HG02852 (cell line): Measurements from ENCODE around the gene SNX1.

Source experiments
- ATAC-seq: cut with Tn5 transposase; IDR thresholded peaks from one replicate; pipeline ENCODE4 v1.9.1; 2021; ENCODE audit warnings: mild to moderate bottlenecking, moderate library complexity; ENCODE audit not compliant: unreplicated experiment

SNX1 gene

DNA sequence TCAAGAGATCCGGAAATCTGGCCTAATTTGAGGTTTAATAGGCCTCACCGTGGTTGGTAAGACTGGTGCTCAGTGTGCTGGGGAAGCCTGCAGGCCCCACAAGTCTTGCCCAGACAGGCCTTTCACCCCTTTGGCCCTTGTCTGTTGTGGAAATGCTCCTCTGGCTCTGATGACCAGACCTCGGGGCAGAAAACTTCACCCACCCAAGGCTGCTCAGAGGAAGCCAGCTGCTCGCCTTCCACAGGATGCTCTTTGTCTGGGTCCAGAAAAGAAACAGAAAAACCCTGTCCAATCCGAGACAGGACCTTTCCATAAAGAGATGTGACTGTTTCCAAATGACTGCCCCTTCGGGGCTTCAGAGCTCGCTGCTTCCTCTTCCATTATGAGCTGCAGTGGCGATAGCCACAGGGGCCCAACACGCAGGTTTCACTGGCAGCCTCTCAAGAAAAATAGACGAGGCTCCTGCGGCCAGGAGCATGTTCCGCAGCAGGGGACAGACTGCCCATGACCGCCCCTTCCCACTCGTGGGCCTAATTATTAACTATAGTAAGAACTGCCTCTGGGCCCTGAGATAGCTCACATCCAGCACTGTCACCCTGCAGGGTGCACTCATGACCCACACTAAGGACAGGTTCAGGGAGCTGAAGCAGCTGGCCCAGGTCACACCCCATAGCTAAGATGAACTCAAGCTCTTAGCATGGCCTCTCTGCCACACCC is 48.9 kb downstream of the SNX1 start:
- ATAC-seq, result peak; percentile 84

DNA sequence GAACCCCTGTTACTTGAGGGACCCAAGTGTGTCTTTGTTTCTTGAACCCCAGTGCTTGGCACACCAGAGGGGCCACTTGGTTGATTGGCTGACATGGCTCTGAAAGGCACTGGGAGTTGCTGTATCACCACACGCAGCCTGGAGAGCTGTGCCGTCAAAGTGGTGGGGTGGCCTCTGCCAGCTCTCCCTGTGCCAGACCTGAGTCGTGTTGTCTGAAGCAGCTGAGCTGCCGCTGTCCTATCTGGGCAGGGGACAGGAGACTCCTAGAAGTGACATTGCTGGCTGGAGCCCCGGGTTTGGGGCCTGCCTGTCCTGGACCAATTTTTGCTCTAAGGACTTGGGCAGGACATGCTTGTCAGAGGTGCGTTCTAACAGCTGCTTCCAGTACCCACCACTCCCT is 50.3 kb downstream of the SNX1 start:
- ATAC-seq, result no peak

DNA sequence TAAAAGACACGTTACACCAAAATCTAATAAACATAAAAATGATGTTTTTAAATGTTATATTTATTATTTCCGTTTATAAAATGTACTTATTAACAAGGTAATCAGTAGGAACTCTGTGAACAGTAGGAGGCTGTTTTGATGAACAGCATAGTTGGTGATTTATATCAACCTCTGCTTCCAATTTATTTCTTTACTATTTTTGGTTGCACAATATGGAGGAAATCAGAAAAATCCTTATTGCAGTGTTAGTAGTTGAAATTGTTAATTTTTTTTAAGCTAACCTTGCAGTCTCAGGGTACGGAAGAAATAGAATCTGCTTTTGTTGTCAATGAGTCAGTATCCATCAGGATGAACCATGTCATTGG is 50.7 kb downstream of the SNX1 start:
- ATAC-seq, result no peak

DNA sequence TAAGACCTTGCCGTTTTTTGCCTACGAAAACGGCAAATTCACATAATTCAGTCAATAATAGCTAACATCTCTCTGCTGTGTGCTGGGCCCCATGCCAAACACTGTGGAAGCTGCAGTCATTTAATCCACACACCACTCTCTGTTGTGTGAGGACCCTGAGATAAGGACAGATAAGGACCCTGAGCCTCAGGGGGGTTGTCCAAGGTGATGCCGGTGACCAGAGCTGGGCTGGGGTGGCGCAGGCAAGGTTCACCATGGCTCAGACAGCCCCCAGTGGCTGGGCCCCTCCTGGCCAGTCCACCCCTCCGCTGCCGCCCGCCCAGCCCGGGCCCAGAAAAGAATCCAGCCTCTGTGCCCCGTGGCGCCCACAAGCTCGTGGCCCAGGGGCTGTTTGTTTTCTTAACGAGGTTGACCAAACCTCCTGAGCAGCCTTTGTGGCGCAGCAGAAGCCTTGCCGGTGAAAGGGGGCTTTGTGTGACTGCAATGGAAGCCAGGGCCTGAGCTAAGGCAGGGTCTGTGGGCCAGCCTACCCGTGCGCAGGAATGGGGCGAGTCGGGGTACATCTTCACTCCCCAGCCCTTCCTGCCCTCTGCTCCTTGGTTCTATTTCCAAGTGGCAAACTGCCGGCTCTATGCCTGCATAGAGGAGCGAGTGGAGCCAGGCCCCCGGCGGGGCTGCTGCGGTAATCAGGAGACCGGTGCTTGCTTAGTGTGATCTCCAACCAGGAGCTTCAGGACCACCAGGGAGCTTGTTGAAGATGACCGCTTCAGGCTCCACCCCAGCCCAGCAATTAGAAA is 51.3 kb downstream of the SNX1 start:
- ATAC-seq, result no peak

DNA sequence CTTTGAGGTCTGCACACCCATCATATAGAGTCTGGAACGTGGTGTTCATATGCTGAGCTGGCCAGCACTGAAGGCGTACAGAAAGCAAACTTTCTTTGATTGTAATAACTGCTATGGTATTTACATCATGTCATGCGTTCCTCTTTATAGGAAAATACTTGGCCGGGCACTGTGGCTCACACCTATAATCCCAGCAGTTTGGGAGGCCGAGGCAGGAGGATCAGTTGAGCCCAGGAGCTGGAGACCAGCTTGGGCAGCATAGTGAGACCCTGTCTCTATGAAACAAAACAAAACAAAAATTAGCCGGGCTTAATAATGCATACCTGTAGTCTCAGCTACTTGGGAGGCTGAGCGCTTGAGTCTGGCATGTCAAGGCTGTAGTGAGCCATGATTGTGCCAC is 52.4 kb downstream of the SNX1 start:
- ATAC-seq, result no peak

DNA sequence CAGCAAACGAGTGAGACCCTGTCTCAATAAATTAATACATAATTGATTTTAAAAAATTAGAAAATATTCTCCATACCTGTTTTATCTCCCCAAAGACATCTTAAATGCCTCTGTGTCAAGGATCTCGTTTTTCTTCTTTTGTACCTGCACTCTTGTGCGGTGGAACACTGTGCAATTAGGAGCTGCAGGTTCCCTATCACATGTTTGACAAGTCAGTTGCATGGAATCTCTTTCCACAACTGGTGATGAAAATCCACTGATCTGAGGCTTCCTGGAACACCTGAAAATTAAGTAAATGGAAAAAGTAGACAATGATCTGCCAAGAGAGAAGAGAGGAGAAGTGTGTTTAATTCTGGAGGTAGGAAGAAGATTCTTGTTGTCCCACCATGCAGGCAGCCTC is 52.8 kb downstream of the SNX1 start:
- ATAC-seq, result no peak

DNA sequence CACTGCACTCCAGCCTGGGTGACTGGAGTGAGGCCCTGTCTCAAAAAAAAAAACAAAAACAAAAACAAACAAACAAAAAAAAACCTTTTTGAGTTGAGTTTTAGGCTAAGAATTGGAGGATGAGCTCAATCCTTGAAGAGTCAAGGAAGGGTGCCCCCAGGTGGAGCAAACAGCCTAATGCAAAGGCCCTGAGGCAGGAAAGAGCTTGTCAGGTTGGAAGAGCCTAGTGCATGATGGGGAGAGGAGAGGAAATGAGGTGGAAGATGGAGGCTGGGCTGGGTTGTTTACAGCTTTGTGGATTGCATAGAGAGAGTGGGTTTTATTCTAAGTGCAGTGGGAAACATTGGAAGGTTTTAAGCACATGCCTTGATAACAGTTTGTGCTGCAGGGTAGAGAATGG is 53.6 kb downstream of the SNX1 start:
- no peak for ATAC-seq

DNA sequence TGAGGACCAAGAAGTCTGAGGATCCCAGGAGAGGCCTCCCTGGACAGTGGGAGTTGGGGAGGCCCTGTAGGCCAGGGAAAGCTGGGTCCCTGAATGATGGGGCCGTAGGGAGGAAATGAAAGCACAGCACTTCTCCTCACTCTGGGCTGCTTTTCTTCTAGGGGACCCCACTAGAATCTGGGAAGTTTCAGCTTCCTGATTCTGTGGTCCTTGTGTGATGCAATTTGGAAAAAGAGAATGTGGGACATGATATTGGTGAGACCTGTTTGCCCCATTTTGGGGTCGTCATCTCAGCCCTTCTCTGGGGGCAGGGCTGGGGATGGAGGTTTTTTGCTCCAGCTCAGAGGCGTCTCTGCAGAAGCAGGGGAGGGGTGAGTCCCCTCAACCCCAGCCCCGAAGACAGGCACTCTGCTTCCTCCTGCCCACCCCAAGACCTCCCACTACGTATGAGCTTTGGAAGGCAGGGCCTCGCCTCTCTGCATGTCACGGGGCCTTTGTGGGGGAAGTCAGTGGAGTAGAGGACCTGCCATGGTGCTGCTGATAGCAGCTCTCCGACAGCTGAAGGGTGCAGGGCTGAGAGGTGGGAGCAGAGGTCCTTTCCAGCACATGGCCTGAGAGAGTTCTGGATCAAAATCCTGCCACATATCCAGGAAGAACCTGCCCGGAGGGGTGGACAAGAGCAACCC is 54.3 kb downstream of the SNX1 start:
- ATAC-seq, result no peak

DNA sequence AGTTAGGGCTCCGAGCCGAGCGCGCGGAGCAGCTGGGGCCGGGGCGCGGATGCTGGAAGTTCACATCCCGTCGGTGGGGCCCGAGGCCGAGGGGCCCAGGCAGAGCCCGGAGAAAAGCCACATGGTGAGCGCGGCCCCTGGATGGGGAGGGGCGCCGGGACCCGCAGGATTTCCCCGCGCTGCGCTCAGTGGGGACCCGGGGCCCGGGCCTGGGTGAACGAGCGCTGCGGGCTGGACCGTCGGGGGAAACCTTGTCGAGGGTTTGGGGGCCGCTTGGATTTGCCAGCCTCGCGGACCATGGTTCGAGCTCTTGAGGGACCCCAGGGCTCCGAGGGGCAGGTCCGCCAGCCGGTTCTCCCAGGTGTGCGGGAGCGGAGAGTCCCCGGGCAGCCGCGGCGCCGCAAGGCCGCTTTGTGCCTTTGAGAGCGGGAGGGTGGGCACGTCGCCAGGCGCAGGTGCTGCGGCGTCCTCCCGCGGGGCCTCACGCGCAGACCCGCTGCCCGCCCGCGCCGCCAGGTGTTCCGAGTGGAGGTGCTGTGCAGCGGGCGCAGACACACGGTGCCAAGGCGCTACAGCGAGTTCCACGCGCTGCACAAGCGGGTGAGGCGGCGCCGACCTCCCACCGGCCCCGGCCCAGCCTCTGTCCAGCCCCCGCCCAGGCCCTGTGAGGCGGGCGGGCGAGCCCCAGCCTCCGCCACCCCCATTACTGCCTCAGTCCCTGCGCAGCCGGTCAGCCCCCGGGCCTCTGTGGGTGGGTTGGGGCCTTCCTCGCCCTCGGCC is 56.1 kb downstream of the SNX1 start, which contains the start of gene SNX22:
Gene SNX22, plus strand, starts transcription at position 5 of the 780 bp plus-strand sequence. Its CDS starts 45 bp downstream, at position 50.
- peak; percentile 13 for ATAC-seq

DNA sequence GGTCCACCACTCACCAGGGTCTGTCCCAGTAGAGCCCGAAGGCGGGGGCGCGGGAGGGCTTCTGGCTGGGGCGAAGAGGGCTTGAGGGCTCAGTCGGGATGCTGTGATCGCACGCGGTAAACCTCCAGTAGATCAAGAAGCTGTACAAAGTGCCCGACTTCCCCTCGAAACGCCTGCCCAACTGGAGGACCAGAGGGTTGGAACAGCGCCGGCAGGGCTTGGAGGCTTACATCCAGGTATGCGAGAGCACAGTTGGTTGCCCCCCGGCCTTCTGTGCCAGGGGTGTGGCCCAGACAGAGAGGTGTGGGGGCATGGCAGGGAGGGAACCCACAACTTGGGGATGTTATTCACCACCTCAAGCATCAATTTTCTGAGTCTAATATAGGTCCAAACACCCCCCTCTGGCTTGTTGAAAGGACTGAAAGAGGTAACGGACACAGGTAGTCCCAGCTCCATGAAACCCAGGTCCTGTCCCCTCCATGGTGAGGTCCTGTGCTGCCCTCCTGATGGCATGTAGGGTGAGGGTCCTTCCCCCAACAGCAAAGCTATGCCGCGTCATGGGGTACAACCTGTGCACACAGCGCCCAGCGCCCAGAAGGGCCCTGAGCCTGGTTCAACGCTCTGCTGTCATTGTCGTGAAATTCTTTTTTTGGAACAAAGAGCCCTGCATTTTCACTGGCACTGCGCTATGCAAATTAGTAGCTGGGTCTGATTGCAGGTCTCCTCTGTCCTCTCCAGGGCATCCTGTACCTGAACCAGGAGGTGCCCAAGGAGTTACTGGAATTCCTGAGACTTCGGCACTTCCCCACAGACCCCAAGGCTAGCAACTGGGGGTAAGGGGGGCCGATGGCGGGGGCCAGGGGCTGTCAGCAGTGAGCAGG is 57.0 kb downstream of the SNX1 start:
- peak; percentile 13 for ATAC-seq

DNA sequence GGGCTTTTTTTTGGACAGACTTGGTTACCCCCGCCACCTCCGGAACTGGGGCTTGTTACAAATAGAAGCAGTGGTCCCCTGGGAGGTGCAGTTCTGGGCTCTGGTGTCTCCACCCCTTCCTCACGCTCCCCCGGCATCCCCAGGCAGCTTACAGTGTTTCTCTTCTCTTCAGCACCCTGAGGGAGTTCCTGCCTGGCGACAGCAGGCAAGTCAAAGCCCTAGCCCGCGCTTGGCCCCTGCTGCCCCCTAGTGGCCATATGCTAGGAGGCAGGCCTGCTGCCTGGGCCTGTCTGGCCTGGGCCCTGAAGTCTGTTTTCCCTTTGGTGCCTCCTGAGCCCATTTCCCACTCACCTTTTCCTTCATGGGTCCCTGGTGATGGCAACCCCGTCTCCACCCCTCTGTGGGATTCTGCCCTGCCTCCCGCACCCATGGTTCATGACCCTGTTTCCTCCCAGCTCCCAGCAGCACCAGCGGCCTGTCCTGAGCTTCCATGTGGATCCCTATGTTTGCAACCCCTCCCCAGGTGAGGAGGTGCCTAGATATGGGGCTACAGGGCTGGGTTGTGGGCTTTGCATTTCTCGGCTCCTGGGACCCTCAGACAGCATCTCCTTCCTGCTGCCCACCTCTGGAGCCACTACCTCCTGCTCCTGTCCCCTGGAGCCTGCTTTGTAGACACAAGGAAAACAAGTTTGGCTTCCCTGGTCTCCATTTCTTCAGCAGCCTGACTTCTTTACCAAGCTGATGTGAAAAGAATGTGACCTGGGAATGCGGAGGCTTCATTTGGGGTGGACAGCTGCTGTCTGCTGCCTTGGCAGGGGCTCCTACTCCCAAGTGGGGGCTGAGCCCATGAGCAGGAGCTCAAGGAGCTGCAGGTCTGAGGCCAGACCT is 57.9 kb downstream of the SNX1 start:
- ATAC-seq, result peak; percentile 57

DNA sequence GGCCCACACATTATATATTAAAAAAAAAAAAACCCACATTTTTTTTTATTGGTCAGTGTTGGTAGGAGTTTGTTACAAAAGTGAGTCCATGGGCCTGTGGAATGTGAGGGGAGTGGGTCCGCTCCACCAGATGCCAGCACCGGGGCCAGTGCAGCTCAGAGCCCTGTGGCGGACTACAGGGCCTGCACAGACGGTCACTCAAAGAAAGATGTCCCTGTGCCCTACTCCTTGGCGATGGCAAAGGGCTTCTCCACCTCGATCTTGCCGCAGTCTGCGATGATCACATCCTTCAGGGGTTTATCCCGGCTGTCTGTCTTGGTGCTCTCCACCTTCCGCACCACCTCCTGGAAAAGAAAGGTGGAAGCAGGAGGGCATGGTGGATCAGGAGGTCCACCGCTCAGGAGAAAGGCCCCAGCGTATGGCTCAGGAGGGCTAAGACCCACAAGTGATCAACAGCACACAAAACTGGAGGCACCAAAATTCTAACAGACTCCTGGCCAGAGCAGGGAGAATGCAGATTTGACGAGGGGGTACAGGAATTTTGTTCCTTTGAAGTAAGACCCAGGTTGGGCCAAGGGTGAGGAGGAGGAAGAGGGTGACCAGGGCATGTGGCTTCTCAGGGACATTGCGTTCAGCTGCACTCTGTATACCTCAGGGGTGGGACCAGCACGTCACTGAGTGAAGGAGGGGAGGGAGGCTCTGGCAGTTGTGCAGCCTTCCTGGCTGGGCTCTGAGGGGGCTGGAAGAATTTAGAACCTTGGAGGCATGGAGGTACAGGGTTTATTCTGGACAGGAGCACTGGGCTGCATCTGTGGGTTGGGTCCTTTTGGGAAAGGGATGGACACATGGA is 60.2 kb downstream of the SNX1 start:
- no peak for ATAC-seq

DNA sequence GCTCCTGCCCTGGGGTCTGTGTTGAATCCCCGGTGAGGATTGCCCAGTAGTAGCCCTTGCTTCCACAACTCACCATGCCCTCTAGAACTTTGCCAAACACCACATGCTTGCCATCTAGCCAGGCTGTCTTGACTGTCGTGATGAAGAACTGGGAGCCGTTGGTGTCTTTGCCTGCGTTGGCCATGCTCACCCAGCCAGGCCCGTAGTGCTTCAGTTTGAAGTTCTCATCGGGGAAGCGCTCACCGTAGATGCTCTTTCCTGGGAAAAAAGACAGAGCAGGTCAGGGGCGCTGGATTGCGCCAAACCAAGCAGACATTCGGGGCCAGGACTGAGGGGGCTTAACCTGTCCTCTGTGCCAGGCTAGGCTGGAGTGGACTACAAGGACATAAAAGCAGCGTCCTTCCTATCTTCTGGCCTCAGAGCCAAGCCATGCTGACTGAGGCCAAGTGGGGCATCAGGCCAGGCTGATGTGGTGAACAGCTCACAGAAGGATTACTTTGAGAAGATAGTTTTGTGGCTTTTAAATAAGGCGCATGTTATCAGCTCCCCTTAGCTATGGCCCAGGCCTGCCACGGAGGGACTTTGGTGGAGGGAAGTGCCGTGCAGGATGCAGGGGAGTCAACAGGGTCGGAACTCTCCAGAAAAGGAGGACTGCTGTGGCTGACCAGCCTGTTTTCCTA is 61.0 kb downstream of the SNX1 start:
- ATAC-seq, result no peak

DNA sequence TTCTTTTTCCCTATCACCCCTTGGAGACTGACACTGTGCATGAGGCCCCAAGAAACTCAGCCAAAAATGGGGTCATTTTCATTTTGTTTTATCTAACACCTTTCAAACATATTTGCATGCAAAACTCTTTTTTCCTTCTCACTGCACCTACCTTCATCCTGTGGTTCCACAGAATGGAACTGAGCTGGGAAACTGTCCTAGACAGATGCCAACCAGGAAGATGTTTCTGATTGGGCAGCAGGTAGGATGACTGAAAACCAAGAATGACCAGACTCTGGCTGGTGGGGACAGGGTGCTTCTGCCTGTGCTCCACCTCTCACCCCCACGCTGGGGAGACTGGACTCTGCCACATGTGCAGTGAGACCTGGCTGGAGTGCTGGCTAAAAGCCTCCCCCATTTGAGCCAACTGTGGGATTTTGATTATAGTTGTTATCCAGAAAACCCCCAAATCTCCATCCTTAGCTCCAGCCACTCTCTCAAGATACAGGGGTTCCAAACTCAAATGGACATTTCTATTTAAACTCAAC is 61.9 kb downstream of the SNX1 start:
- ATAC-seq, result no peak

DNA sequence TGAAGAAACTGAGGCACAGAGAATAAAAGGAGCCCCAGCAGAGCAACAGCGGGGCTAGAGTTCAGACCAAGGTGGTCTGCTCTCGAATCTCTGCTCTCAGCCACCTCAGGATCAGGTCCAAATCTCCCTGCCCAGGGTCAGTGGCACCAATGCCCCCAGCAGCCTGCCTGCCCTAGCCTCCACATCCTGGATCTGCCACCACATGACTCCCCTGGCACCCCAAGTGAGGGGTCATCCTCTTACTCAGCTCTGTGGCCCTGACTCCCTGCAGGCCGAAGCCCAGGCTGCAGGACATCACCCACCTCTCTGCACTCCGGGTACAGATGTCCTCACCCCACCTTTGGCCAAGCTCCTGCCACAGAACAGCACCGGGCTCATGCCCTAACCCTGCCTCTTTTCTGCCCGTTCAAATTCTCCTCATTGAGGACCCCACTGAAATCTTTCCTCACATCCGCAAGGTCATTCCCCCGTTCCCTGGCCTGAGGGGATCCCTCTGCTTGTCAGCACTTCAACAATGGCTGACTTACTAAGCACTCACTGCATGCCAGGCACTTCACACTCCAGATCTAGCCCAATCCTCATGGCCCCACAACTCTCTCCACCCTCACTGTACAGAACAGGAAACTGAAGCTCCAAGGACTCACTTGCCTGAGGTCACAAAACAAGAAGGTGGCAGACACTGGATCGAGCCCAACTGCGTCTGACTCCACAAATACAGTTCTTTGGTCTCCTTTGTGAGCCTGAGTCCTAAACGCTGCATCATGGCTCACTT is 62.8 kb downstream of the SNX1 start:
- ATAC-seq, result no peak

DNA sequence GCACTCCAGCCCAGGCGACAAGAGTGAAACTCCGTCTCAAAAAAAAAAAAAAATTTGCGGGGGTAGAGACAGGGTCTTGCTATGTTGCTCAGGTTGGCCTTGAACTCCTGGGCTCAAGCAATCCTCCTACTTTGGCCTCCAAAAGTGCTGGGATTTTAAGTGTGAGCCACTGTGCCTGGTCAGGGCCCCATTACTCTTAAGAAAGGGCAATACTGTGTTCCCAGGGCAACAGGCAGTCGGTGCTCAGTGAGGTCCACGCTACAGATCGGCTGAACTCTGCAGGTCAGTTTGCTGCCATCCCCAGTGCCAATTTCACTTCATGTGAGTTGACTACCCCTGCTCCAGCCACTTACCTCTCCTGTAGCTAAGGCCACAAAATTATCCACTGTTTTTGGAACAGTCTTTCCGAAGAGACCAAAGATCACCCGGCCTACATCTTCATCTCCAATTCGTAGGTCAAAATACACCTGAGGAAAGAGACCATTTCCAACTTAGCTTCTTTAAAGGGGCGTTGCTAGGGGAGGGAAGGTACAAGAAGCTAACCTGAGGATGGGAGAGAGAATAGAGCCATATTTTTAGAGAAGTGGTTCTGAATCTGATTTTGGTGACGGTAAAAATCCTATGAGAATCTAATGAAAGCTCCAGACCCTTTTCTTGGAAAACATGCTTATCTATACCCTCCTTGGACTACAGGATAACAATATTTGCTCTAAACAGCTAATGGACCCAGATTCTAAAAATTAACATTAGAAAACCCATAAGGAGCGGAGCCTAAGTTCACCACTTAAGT is 66.1 kb downstream of the SNX1 start:
- no peak for ATAC-seq
